Activated CD4-positive, alpha-beta T cell treated with anti-CD3 and anti-CD28 coated beads, Interleukin-2, amount 50 U/mL, for 16 hours (primary cell): Measurements from ENCODE around the gene HSFX1.

Experiments used
- DNase-seq: peaks from one replicate; pipeline ENCODE4 v3.0.0-alpha.2; 2020

HSFX1 gene

DNA sequence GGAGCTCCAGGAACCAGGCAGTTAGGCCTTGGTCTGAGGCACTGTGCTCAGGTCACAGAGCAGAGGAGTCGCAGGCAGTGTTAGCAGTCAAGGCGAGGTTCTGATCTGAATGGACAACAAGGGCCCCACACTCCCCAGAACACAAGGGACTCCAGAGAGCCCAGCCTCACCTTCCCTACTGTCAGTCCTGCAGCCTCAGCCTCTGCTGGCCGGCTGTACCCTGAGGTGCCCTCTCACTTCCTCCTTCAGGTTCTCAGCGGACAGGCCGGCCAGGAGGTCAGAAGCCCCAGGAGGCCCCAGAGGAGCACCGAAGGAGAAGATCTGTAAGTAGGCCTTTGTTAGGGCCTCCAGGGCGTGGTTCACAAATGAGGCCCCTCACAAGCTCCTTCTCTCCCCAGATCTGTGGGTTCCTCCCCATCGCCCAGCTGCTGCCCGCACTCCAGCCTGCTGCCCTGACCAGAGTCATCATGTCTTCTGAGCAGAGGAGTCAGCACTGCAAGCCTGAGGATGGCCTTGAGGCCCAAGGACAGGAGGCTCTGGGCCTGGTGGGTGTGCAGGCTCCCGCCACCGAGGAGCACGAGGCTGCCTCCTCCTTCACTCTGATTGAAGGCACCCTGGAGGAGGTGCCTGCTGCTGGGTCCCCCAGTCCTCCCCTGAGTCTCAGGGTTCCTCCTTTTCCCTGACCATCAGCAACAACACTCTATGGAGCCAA lies 34.0 kb downstream of the HSFX1 start:
- no peak for DNase-seq

DNA sequence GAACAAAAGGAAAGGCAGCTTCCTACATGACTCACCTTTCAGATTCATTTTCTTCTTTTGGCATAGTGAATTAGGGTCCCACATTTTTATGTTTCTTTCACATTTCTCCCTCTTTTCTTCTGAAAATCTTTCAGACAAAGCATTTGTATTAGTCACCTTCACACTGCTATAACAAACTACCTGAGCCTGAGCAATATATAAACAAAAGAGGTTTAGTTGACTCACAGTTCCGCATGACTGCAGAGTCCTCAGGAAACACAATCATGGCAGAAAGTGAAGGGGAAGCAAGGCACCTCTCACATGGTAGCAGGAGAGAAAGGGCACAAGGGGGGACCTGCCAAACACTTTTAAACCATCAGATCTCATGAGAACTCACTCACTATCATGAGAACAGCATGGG lies 44.8 kb downstream of the HSFX1 start:
- DNase-seq = no peak

DNA sequence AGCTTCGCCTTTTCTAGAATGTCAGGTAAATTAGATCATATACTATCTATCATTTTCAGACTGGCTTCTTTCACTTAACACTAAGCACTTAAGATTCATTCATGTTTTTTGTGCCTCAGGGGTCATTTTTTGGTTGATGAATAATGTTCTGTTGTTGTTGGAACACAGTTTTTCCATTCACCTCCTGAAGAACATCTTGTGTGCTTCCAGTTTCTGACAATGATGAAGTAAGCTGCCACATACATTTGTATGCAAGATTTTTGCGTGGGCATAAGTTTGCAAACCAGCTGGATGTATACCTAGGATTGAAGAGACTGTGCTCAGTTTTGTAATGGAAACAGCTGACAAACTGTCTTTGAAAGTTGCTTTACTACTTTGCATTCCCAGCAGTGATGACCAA lies 45.5 kb downstream of the HSFX1 start:
- DNase-seq = no peak

DNA sequence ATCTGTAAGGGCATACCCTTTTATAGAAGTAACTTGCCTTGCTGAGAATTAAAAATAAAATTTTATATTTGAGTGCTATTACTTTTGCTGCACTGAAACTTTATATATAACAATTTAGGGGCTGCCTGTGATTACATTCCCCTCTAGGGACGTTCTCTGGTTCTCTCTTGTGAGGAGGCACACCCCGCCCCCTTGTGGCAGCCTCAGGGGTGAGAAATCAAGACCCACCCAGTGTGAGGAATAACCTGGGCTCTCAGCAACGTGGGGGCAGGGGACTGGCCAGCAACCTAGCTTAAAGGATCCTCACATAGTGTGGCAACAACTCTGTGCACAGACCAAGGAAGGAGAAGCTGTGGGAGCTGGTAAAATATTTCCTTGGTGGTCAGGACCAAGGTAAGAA lies 51.6 kb downstream of the HSFX1 start:
- peak; percentile 45 for DNase-seq
